Type B pancreatic cell (in vitro differentiated cells): ENCODE data around the gene P2RX3. TPM values are rescaled to one million over a fixed set of nuclear protein-coding genes. Genes with fewer than 3 reads are reported as not detected.

Experiments used
- DNase-seq: peaks from one replicate; pipeline ENCODE4 v3.0.0; 2021; ENCODE audit warnings: mixed read lengths; ENCODE audit not compliant: unreplicated experiment; ENCODE audit errors: extremely low spot score
- H3K27ac Mint-ChIP-seq: 2 replicates; pipeline ENCODE4 v1.8.0; 2021; ENCODE audit warnings: mild to moderate bottlenecking, mixed read lengths
- H3K27me3 Mint-ChIP-seq: 2 replicates; pipeline ENCODE4 v1.8.0; 2021; ENCODE audit warnings: mixed read lengths
- H3K36me3 Mint-ChIP-seq: 2 replicates; pipeline ENCODE4 v1.8.0; 2021; ENCODE audit warnings: mixed read lengths
- H3K4me1 Mint-ChIP-seq: one replicate; pipeline ENCODE4 v1.8.0; 2021; ENCODE audit warnings: mixed read lengths; ENCODE audit not compliant: unreplicated experiment
- H3K4me3 Mint-ChIP-seq: 2 replicates; pipeline ENCODE4 v1.8.0; 2021; ENCODE audit warnings: mild to moderate bottlenecking, mixed read lengths
- H3K9me3 Mint-ChIP-seq: 2 replicates; pipeline ENCODE4 v1.8.0; 2021; ENCODE audit warnings: mixed read lengths
- total RNA-seq: library from RNA; stranded (reverse); gene quantifications from 2 replicates; pipeline ENCODE4 v1.2.1, GENCODE V29; 2021; ENCODE audit warnings: low replicate concordance
- TF ChIP-seq, protein P1 (sequence below): fragments of 200-600 bp; sonication (generic); conservative IDR thresholded peaks from 2 replicates; pipeline ENCODE4 v1.5.0; 2021; ENCODE audit warnings: antibody characterized with exemption, mild to moderate bottlenecking

P2RX3 gene
- total RNA-seq, 1 donor from 2014 or later = 4.0 TPM

DNA sequence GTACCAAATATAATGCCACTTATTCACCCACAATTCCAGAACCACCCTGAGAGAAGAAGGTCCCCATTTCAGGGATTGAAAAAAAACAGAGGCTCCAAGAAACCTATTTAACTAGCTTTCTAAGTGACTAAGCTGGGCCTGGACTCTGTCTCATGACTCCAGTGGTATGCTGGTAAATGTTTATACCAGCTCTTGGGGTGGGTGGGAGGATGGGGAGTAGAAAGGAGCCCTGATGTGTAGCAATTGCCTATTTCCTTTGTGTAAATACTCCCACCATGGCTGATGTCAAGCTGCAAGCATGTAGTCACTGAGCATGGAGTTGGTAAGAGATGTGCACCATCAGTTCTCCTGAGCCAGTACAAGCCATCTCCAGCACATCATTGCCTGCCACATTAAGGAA, 40.0 kb downstream of the P2RX3 start:
- Mint-ChIP-seq H3K27me3 (peaks cover 33% of the 10 kb centered on the region), H3K9me3 (no peaks in the 10 kb centered on the region), H3K36me3 (no peaks in the 10 kb centered on the region), H3K27ac (no peak overlapping the region), H3K4me1 (no peaks in the 10 kb centered on the region), H3K4me3 (no peak overlapping the region)
- no peak for DNase-seq
- TF ChIP-seq, protein P1, sequence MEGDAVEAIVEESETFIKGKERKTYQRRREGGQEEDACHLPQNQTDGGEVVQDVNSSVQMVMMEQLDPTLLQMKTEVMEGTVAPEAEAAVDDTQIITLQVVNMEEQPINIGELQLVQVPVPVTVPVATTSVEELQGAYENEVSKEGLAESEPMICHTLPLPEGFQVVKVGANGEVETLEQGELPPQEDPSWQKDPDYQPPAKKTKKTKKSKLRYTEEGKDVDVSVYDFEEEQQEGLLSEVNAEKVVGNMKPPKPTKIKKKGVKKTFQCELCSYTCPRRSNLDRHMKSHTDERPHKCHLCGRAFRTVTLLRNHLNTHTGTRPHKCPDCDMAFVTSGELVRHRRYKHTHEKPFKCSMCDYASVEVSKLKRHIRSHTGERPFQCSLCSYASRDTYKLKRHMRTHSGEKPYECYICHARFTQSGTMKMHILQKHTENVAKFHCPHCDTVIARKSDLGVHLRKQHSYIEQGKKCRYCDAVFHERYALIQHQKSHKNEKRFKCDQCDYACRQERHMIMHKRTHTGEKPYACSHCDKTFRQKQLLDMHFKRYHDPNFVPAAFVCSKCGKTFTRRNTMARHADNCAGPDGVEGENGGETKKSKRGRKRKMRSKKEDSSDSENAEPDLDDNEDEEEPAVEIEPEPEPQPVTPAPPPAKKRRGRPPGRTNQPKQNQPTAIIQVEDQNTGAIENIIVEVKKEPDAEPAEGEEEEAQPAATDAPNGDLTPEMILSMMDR = no peak

DNA sequence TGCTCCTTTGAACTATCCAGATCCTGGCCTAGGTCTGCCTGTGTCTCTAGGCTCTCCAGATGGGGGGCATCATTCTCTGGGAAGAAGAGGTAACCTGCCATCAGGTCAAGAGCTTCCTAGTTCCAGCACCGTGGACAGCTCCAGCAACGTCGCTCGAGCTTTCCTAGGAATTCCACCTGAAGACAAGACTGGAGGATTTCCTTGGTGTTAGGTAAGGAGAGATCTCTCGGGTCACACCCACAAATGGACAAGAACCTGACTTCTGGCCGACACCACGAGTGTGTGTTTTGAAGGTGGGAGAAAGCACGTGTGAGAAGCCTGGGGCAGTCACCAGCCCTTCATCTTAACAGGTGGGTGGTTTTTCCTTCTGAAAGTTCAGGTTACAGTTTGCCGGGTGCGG, 41.6 kb downstream of the P2RX3 start:
- no peak overlapping the region for H3K4me3 Mint-ChIP-seq
- H3K27ac Mint-ChIP-seq = no peak overlapping the region
- no peaks in the 10 kb centered on the region for H3K4me1 Mint-ChIP-seq
- H3K36me3 Mint-ChIP-seq = no peaks in the 10 kb centered on the region
- TF ChIP-seq, protein P1 = no peak
- no peaks in the 10 kb centered on the region for H3K9me3 Mint-ChIP-seq
- DNase-seq = no peak
- peaks cover 38% of the 10 kb centered on the region for H3K27me3 Mint-ChIP-seq

GRCh38 chr11:57380975-57381374, 42.8 kb downstream of the P2RX3 start, which contains the start of gene PRG3:
Gene PRG3, minus strand, starts transcription at chr11:57381150. Its CDS starts 442 bp downstream, at chr11:57380708.
- DNase-seq = no peak
- Mint-ChIP-seq H3K36me3 (no peaks in the 10 kb centered on the region), H3K27me3 (peaks cover 47% of the 10 kb centered on the region), H3K4me1 (no peaks in the 10 kb centered on the region), H3K4me3 (no peak within 1 kb of the TSS), H3K9me3 (no peaks in the 10 kb centered on the region), H3K27ac (no peak within 1 kb of the TSS)
- TF ChIP-seq, protein P1 = no peak

- H3K9me3 Mint-ChIP-seq = no peaks in the 10 kb centered on the region
- TF ChIP-seq, protein P1 = no peak
- peaks cover 52% of the 10 kb centered on the region for H3K27me3 Mint-ChIP-seq
- H3K36me3 Mint-ChIP-seq = no peaks in the 10 kb centered on the region
- no peak overlapping the region for H3K27ac Mint-ChIP-seq
- DNase-seq = no peak
- no peak overlapping the region for H3K4me3 Mint-ChIP-seq
- no peaks in the 10 kb centered on the region for H3K4me1 Mint-ChIP-seq
Observed at GRCh38 chr11:57386178-57386940, 48.2 kb downstream of the P2RX3 start.

GRCh38 chr11:57387289-57388030, 49.3 kb downstream of the P2RX3 start:
- Mint-ChIP-seq H3K9me3 (no peaks in the 10 kb centered on the region), H3K27me3 (peaks cover 51% of the 10 kb centered on the region), H3K4me3 (no peak overlapping the region), H3K27ac (no peak overlapping the region), H3K4me1 (no peaks in the 10 kb centered on the region), H3K36me3 (no peaks in the 10 kb centered on the region)
- TF ChIP-seq, protein P1 = no peak
- no peak for DNase-seq
